GM12891 (cell line): ENCODE data around the gene EIF2A.

ENCODE experiments used
- POLR2A ChIP-seq: IDR thresholded peaks from 2 replicates; pipeline ENCODE4 v1.6.1; 2011; ENCODE audit warnings: low read depth, low read length, control low read depth
- POLR2AphosphoS5 ChIP-seq: IDR thresholded peaks from 2 replicates; pipeline ENCODE4 v1.6.1; 2011; ENCODE audit warnings: low read depth, low read length, control low read depth
- SPI1 ChIP-seq: IDR thresholded peaks from 2 replicates; pipeline ENCODE4 v1.6.1; 2011; ENCODE audit warnings: low read depth, low read length, control low read depth
- TAF1 ChIP-seq: IDR thresholded peaks from 2 replicates; pipeline ENCODE4 v1.6.1; 2011; ENCODE audit warnings: low read depth, low read length, control low read depth

GRCh38 chr3:150597646-150598045 is 51.1 kb downstream of the EIF2A start:
- TF ChIP-seq POLR2A = no peak
- no peak for TF ChIP-seq POLR2AphosphoS5
- no peak for TF ChIP-seq TAF1
- TF ChIP-seq SPI1 = no peak
